ENCODE results near the gene GAA. TPM values are rescaled to one million over a fixed set of nuclear protein-coding genes. Genes with fewer than 3 reads are reported as not detected.

GAA gene
- total and polyA plus RNA-seq, 2 of the 13 experiments (the other 11 are each of a cell fraction or from before 2014, with no cell fraction given), result 21.6 to 36.4 TPM

DNA sequence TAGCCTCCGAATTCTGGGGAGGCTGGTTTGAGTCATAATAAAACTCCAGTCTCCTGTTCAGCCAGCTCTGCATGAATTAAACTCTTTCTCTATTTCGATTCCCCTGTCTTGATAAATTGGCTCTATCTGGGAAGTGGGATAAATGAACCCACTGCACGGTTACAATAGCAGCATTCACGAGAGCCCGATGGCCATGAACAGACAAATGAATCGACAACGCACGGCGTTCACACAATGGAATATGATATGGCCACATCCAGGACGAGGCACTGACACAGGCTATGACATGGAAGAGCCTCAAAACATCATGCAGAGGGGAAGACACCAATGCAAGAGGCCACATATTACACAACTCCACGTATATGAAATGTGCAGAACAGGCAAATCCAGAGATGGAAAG lies 62.8 kb downstream of the GAA start:
- Histone ChIP-seq H3K27ac (ENCODE audit: extremely low read length, insufficient read depth, low read length) (no peak overlapping the region), H3K27me3 (ENCODE audit: control insufficient read depth in 1 of 2, insufficient read depth in 2 of 2, low read length in 2 of 2) (peaks cover 2 to 27% of the 10 kb centered on the region in 2 experiments; a peak in 3 of 5 replicates), H2AFZ (ENCODE audit: low read length) (no peak overlapping the region), H3K4me3 (replicated peaks in 1 of 3; ENCODE audit: insufficient read depth in 1 of 3, low read depth in 2 of 3, low read length in 3 of 3) (no peak overlapping the region), H3K9me3 (ENCODE audit: low read length) (no peaks in the 10 kb centered on the region), H3K9ac (ENCODE audit: insufficient read depth, low read depth, low read length) (no peak overlapping the region), H3K79me2 (ENCODE audit: insufficient read depth, low read length) (no peaks in the 10 kb centered on the region), H3K4me1 (ENCODE audit: insufficient read depth, low read length) (no peaks in the 10 kb centered on the region), H4K20me1 (ENCODE audit: insufficient read depth, low read length) (no peaks in the 10 kb centered on the region), H3K4me2 (ENCODE audit: low read depth, low read length) (no peak overlapping the region), H3K36me3 (replicated peaks in 1 of 2; ENCODE audit: control insufficient read depth in 1 of 2, insufficient read depth in 2 of 2, low read length in 2 of 2) (no peaks in the 10 kb centered on the region)
- in situ Hi-C loops (cut with HindIII; ENCODE audit: extremely low pct_ligation_motif_present, low pct_unique_long_range_greater_than_20kb) (no loop called here), intact Hi-C loops (cut with micrococcal nuclease; ENCODE audit: unreplicated experiment) (no loop called here)
- ChIA-PET POLR2A (no interaction called here), CTCF (ENCODE audit: low intra/inter-chr PET ratio, low total read pairs) (no interaction called here)
- TF ChIP-seq, protein P1, sequence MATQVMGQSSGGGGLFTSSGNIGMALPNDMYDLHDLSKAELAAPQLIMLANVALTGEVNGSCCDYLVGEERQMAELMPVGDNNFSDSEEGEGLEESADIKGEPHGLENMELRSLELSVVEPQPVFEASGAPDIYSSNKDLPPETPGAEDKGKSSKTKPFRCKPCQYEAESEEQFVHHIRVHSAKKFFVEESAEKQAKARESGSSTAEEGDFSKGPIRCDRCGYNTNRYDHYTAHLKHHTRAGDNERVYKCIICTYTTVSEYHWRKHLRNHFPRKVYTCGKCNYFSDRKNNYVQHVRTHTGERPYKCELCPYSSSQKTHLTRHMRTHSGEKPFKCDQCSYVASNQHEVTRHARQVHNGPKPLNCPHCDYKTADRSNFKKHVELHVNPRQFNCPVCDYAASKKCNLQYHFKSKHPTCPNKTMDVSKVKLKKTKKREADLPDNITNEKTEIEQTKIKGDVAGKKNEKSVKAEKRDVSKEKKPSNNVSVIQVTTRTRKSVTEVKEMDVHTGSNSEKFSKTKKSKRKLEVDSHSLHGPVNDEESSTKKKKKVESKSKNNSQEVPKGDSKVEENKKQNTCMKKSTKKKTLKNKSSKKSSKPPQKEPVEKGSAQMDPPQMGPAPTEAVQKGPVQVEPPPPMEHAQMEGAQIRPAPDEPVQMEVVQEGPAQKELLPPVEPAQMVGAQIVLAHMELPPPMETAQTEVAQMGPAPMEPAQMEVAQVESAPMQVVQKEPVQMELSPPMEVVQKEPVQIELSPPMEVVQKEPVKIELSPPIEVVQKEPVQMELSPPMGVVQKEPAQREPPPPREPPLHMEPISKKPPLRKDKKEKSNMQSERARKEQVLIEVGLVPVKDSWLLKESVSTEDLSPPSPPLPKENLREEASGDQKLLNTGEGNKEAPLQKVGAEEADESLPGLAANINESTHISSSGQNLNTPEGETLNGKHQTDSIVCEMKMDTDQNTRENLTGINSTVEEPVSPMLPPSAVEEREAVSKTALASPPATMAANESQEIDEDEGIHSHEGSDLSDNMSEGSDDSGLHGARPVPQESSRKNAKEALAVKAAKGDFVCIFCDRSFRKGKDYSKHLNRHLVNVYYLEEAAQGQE (IDR thresholded peaks at IDR 0.05; ENCODE audit: borderline replicate concordance in 1 of 2, low read depth in 1 of 2, low read length in 2 of 2), result no peak
- TF ChIP-seq LCORL (IDR thresholded peaks at IDR 0.05), result no peak
- TF ChIP-seq LCORL (CRISPR knock-in tag; IDR thresholded peaks at IDR 0.05), result no peak
- TF ChIP-seq PHB2 (IDR thresholded peaks at IDR 0.05; ENCODE audit: partially characterized antibody), result no peak
- TF ChIP-seq EEA1 (CRISPR knock-in tag; IDR thresholded peaks at IDR 0.05; ENCODE audit: borderline replicate concordance), result no peak
- TF ChIP-seq ZFP36 (IDR thresholded peaks at IDR 0.05; ENCODE audit: borderline replicate concordance, low read depth, low read length, partially characterized antibody), result no peak
- TF ChIP-seq MAFK (conservative IDR thresholded peaks at IDR 0.05 in 1 of 2, IDR thresholded peaks at IDR 0.05 in 1 of 2; ENCODE audit: low read length in 2 of 2), result no peak
- TF ChIP-seq NFYB (CRISPR knock-in tag; IDR thresholded peaks at IDR 0.05), result no peak
- TF ChIP-seq TBX3 (IDR thresholded peaks at IDR 0.05; ENCODE audit: borderline replicate concordance), result no peak
- TF ChIP-seq, protein P2, sequence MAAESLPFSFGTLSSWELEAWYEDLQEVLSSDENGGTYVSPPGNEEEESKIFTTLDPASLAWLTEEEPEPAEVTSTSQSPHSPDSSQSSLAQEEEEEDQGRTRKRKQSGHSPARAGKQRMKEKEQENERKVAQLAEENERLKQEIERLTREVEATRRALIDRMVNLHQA (CRISPR knock-in tag; IDR thresholded peaks at IDR 0.05), result no peak
- peak; percentile 51 for TF ChIP-seq CEBPB (IDR thresholded peaks at IDR 0.05; ENCODE audit: borderline replicate concordance, low read depth, low read length)
- no peak for TF ChIP-seq ZNF766 (CRISPR knock-in tag; IDR thresholded peaks at IDR 0.05; ENCODE audit: borderline replicate concordance)
- TF ChIP-seq ZNF773 (CRISPR knock-in tag; IDR thresholded peaks at IDR 0.05; ENCODE audit: borderline replicate concordance), result no peak
- no peak for TF ChIP-seq ZNF556 (CRISPR knock-in tag; IDR thresholded peaks at IDR 0.05; ENCODE audit: borderline replicate concordance)
- TF ChIP-seq, protein P3, sequence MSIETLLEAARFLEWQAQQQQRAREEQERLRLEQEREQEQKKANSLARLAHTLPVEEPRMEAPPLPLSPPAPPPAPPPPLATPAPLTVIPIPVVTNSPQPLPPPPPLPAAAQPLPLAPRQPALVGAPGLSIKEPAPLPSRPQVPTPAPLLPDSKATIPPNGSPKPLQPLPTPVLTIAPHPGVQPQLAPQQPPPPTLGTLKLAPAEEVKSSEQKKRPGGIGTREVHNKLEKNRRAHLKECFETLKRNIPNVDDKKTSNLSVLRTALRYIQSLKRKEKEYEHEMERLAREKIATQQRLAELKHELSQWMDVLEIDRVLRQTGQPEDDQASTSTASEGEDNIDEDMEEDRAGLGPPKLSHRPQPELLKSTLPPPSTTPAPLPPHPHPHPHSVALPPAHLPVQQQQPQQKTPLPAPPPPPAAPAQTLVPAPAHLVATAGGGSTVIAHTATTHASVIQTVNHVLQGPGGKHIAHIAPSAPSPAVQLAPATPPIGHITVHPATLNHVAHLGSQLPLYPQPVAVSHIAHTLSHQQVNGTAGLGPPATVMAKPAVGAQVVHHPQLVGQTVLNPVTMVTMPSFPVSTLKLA (IDR thresholded peaks at IDR 0.05), result no peak
- no peak for TF ChIP-seq SOX13 (IDR thresholded peaks at IDR 0.05)
- no peak for TF ChIP-seq SOX13 (CRISPR knock-in tag; conservative IDR thresholded peaks at IDR 0.05 in 1 of 2, IDR thresholded peaks at IDR 0.05 in 1 of 2)
- no peak for TF ChIP-seq ZNF850 (CRISPR knock-in tag; conservative IDR thresholded peaks at IDR 0.05)
- TF ChIP-seq ONECUT2 (CRISPR knock-in tag; IDR thresholded peaks at IDR 0.05), result no peak
- 0 out of 2 replicates have a peak, but pooled peaks have one; percentile 12 for TF ChIP-seq JUNB (CRISPR knock-in tag; IDR thresholded peaks at IDR 0.05; ENCODE audit: borderline replicate concordance)
- DNase-seq (ENCODE audit: low spot score), result no peak
- ATAC-seq, result no peak
- no peak for FAIRE-seq
- no TSS peak for BruUV-seq (replicated peaks)
- 53% methylated on average over 11 of the region's 11 CpGs for WGBS (ENCODE audit: low lambda C conversion rate)

Data from HepG2 (cell line).